ENCODE data around the gene DNAJC13.

Gene DNAJC13

DNA sequence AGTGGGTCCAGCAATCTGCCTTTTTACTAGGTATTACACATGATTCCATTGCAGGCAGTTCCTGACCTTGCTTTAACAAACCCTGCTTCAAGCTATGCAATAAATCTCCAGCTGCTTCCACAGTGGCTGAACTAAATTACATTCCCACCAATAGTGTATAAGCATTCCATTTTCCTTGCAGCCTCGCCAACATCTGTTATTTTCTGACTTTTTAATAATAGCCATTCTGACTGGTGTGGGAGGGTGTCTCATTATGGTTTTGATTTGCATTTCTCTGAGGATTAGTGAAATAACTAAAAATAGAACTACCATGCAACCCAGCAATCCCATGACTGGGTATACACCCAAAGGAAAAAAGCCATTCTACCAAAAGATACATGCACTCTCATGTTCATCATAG is 36.4 kb upstream of the DNAJC13 start:
- Histone ChIP-seq H2AFZ (ENCODE audit: low read length) (no peak overlapping the region), H3K27ac (ENCODE audit: low read depth, low read length, poor library complexity, severe bottlenecking) (no peak overlapping the region)

GRCh38 chr3:132381348-132381944 is 35.9 kb upstream of the DNAJC13 start:
- no peaks in the 10 kb centered on the region; the same call in 1 of the 2 replicates for H4K20me1 ChIP-seq (ENCODE audit: insufficient read depth, low read length)
- no peaks in the 10 kb centered on the region; the same call in 1 of the 2 replicates for H3K27me3 ChIP-seq (ENCODE audit: insufficient read depth, low read length)
- peaks cover 5% of the 10 kb centered on the region; the same call in 1 of the 2 replicates for H3K9me3 ChIP-seq (ENCODE audit: low read length)
- H3K4me1 ChIP-seq (ENCODE audit: insufficient read depth, low read length, severe bottlenecking) = no peaks in the 10 kb centered on the region
- H3K4me3 ChIP-seq (ENCODE audit: low read depth, low read length, poor library complexity, severe bottlenecking) = no peak overlapping the region
- no peaks in the 10 kb centered on the region for H3F3A ChIP-seq (ENCODE audit: insufficient read depth, low read length)
- H3K79me2 ChIP-seq (ENCODE audit: insufficient read depth, low read length) = no peaks in the 10 kb centered on the region
- no peaks in the 10 kb centered on the region for H3K36me3 ChIP-seq (ENCODE audit: insufficient read depth, low read length)
- TF ChIP-seq, protein P1, sequence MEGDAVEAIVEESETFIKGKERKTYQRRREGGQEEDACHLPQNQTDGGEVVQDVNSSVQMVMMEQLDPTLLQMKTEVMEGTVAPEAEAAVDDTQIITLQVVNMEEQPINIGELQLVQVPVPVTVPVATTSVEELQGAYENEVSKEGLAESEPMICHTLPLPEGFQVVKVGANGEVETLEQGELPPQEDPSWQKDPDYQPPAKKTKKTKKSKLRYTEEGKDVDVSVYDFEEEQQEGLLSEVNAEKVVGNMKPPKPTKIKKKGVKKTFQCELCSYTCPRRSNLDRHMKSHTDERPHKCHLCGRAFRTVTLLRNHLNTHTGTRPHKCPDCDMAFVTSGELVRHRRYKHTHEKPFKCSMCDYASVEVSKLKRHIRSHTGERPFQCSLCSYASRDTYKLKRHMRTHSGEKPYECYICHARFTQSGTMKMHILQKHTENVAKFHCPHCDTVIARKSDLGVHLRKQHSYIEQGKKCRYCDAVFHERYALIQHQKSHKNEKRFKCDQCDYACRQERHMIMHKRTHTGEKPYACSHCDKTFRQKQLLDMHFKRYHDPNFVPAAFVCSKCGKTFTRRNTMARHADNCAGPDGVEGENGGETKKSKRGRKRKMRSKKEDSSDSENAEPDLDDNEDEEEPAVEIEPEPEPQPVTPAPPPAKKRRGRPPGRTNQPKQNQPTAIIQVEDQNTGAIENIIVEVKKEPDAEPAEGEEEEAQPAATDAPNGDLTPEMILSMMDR (IDR thresholded peaks at IDR 0.05; ENCODE audit: low read length) = no peak
- no peak for TF ChIP-seq EZH2 (IDR thresholded peaks at IDR 0.05; ENCODE audit: borderline replicate concordance, low read length)
- no peak overlapping the region for H3K27ac ChIP-seq (ENCODE audit: low read depth, low read length, poor library complexity, severe bottlenecking)
- no peak overlapping the region for H3K4me2 ChIP-seq (ENCODE audit: low read length)
- no peak overlapping the region for H3K9ac ChIP-seq (ENCODE audit: low read length)
- H3K9me2 ChIP-seq (ENCODE audit: low read depth, low read length) = no peaks in the 10 kb centered on the region
- no peak overlapping the region for H2AFZ ChIP-seq (ENCODE audit: low read length)

More for the DNA sequence above, 36.4 kb upstream of the DNAJC13 start:
- Histone ChIP-seq H3K9me2 (ENCODE audit: low read depth, low read length) (no peaks in the 10 kb centered on the region), H3K4me2 (ENCODE audit: low read length) (no peak overlapping the region), H3K79me2 (ENCODE audit: insufficient read depth, low read length) (no peaks in the 10 kb centered on the region), H3K36me3 (ENCODE audit: insufficient read depth, low read length) (no peaks in the 10 kb centered on the region), H3K9ac (ENCODE audit: low read length) (no peak overlapping the region), H3F3A (ENCODE audit: insufficient read depth, low read length) (no peaks in the 10 kb centered on the region), H3K27me3 (ENCODE audit: insufficient read depth, low read length) (no peaks in the 10 kb centered on the region; the same call in 1 of the 2 replicates), H3K4me1 (ENCODE audit: insufficient read depth, low read length, severe bottlenecking) (no peaks in the 10 kb centered on the region), H3K9me3 (ENCODE audit: low read length) (peaks cover 5% of the 10 kb centered on the region; the same call in 1 of the 2 replicates), H3K4me3 (ENCODE audit: low read depth, low read length, poor library complexity, severe bottlenecking) (no peak overlapping the region), H4K20me1 (ENCODE audit: insufficient read depth, low read length) (no peaks in the 10 kb centered on the region)
- no peak for TF ChIP-seq EZH2 (IDR thresholded peaks at IDR 0.05; ENCODE audit: borderline replicate concordance, low read length)
- TF ChIP-seq, protein P1 (IDR thresholded peaks at IDR 0.05; ENCODE audit: low read length) = no peak

- Histone ChIP-seq H3K9ac (ENCODE audit: low read length) (no peak overlapping the region), H3K36me3 (ENCODE audit: insufficient read depth, low read length) (no peaks in the 10 kb centered on the region), H2AFZ (ENCODE audit: low read length) (no peak overlapping the region), H3K4me2 (ENCODE audit: low read length) (no peak overlapping the region), H3K4me1 (ENCODE audit: insufficient read depth, low read length, severe bottlenecking) (no peaks in the 10 kb centered on the region), H3K4me3 (ENCODE audit: low read depth, low read length, poor library complexity, severe bottlenecking) (no peak overlapping the region), H3K79me2 (ENCODE audit: insufficient read depth, low read length) (no peaks in the 10 kb centered on the region), H3K9me3 (ENCODE audit: low read length) (peaks cover 5% of the 10 kb centered on the region; the same call in 1 of the 2 replicates), H3K27me3 (ENCODE audit: insufficient read depth, low read length) (no peaks in the 10 kb centered on the region; the same call in 1 of the 2 replicates), H3F3A (ENCODE audit: insufficient read depth, low read length) (no peaks in the 10 kb centered on the region), H3K27ac (ENCODE audit: low read depth, low read length, poor library complexity, severe bottlenecking) (no peak overlapping the region), H3K9me2 (ENCODE audit: low read depth, low read length) (no peaks in the 10 kb centered on the region), H4K20me1 (ENCODE audit: insufficient read depth, low read length) (no peaks in the 10 kb centered on the region; the same call in 1 of the 2 replicates)
- no peak for TF ChIP-seq EZH2 (IDR thresholded peaks at IDR 0.05; ENCODE audit: borderline replicate concordance, low read length)
- TF ChIP-seq, protein P1 (IDR thresholded peaks at IDR 0.05; ENCODE audit: low read length) = no peak
These were observed 35.0 kb upstream of the DNAJC13 start for GRCh38 chr3:132382267-132382666.
